Gastrocnemius medialis (tissue), 4 donors: Measurements from ENCODE around the gene METTL8. TPM values are rescaled to one million over a fixed set of nuclear protein-coding genes. Genes with fewer than 3 reads are reported as not detected.

Experiments
- ATAC-seq, 2 donors: fragments of 150-250 bp; one replicate each; pipeline ENCODE4 v1.9.1; 2016
- DNase-seq, 2 donors: peaks; one replicate each; pipeline ENCODE4 v3.0.0-alpha.2; 2019
- H3K27ac ChIP-seq, 4 donors: fragments of 200-600 bp; sonication (generic); 1 replicate in 1 of 4; 2 replicates in 3 of 4; pipeline ENCODE4 v1.5.1; 2016 to 2018; ENCODE audit warnings: mild to moderate bottlenecking in 2 of 4, moderate library complexity in 1 of 4
- H3K27me3 ChIP-seq, 3 donors: fragments of 200-600 bp; sonication (generic) in 2 of 3; 1 replicate in 1 of 3; 2 replicates in 2 of 3; pipeline versions ENCODE4 v1.5.1 to v1.6.0; 2016 to 2019; ENCODE audit warnings: mild to moderate bottlenecking in 1 of 3, moderate library complexity in 1 of 3
- H3K36me3 ChIP-seq, 2 donors: fragments of 200-600 bp; sonication (generic) in 1 of 2; one replicate each; pipeline ENCODE4 v1.5.1; 2017 to 2018
- H3K4me1 ChIP-seq, 2 donors: fragments of 200-600 bp; sonication (generic) in 1 of 2; one replicate each; pipeline ENCODE4 v1.5.1; 2016 to 2017; ENCODE audit warnings: mild to moderate bottlenecking in 2 of 2
- H3K4me3 ChIP-seq, 4 donors: fragments of 200-600 bp; sonication (generic) in 3 of 4; 1 replicate in 1 of 4; 2 replicates in 3 of 4; pipeline ENCODE4 v1.5.1; 2016 to 2019; ENCODE audit warnings: mild to moderate bottlenecking in 2 of 4
- H3K9me3 ChIP-seq, 3 donors: fragments of 200-600 bp; sonication (generic) in 2 of 3; 1 replicate in 1 of 3; 2 replicates in 2 of 3; pipeline ENCODE4 v1.5.1; 2016 to 2019
- CTCF ChIP-seq, 5 experiments: fragments of 450-650 bp in 3 of 5; fragments of 200-600 bp in 2 of 5; sonication (generic) in 2 of 5; IDR thresholded peaks in 4 of 5; conservative IDR thresholded peaks in 1 of 5; 1 replicate in 4 of 5; 2 replicates in 1 of 5; pipeline ENCODE4 v1.5.1; 2016 to 2019; ENCODE audit warnings: antibody characterized with exemption in 5 of 5, mild to moderate bottlenecking in 3 of 5, moderate library complexity in 3 of 5
- POLR2A ChIP-seq, 2 donors: fragments of 450-650 bp; IDR thresholded peaks; one replicate each; pipeline ENCODE4 v1.6.1; 2017; ENCODE audit warnings: antibody characterized with exemption in 2 of 2, mild to moderate bottlenecking in 2 of 2, moderate library complexity in 2 of 2
- in situ Hi-C, 4 donors: fragments of 200-750 bp; cut with MboI; loops; one replicate each; pipeline versions ENCODE4 v1.15.0 to v1.8.0; 2017; ENCODE audit warnings: low sequenced_read_pairs in 4 of 4
- intact Hi-C: fragments of 100-400 bp; cut with DNase I; formaldehyde crosslinking; loops from one replicate; pipeline ENCODE4 v1.15.1; 2023; ENCODE audit warnings: low total_unique reads
- total RNA-seq, 4 donors: library from RNA; depleted of rRNA; stranded (reverse); fragments of >200 nt; gene quantifications; one replicate each; pipeline versions ENCODE4 v1.1.0 to v1.2.3, GENCODE V29; 2016

Gene METTL8
- total RNA-seq, 4 donors from 2014 or later, result 10.3 to 22.0 (median 11.0) TPM

GRCh38 chr2:171432969-171433762 lies 624 bp downstream of the METTL8 start:
- ATAC-seq, result no peak
- DNase-seq, result peak in 1 of 2 donors; percentile 23
- Histone ChIP-seq H3K36me3 (peaks cover 0 to 26% of the 10 kb centered on the region in 2 donors), H3K4me3 (peak overlapping the region; percentile 75 to 96 (median 83)), H3K27me3 (no peaks in the 10 kb centered on the region), H3K4me1 (peaks cover 12 to 21% of the 10 kb centered on the region in 2 donors), H3K27ac (peak overlapping the region; percentile 90 to 99 (median 98)), H3K9me3 (no peaks in the 10 kb centered on the region)
- no peak for TF ChIP-seq CTCF (IDR thresholded peaks at IDR 0.05 in 4 of 5, conservative IDR thresholded peaks at IDR 0.05 in 1 of 5)
- no peak for TF ChIP-seq POLR2A (IDR thresholded peaks at IDR 0.05)
- intact Hi-C loops (loop anchor here (5.0 kb wide), 3 partner anchors 254 to 461 kb away; partner anchors contain the start of genes DYNC1I2 and TLK1), in situ Hi-C loops (loop anchor here in 1 of 4 donors (25.0 kb wide), 1 partner anchor 254 kb away; the partner anchor contains the start of gene DYNC1I2)

GRCh38 chr2:171432206-171432968 lies 1.4 kb downstream of the METTL8 start:
- no peaks in the 10 kb centered on the region for H3K9me3 ChIP-seq
- ATAC-seq, result no peak
- intact Hi-C loops, result loop anchor here (5.0 kb wide), 3 partner anchors 255 to 460 kb away; partner anchors contain the start of genes DYNC1I2 and TLK1
- DNase-seq, result no peak
- H3K27ac ChIP-seq, result no peak overlapping the region
- H3K36me3 ChIP-seq, result peaks cover 0 to 18% of the 10 kb centered on the region in 2 donors
- peaks cover 12 to 21% of the 10 kb centered on the region in 2 donors for H3K4me1 ChIP-seq
- in situ Hi-C loops, result loop anchor here in 1 of 4 donors (25.0 kb wide), 1 partner anchor 255 kb away; the partner anchor contains the start of gene DYNC1I2
- TF ChIP-seq CTCF (IDR thresholded peaks at IDR 0.05 in 4 of 5, conservative IDR thresholded peaks at IDR 0.05 in 1 of 5) (no peak), POLR2A (IDR thresholded peaks at IDR 0.05) (no peak)
- no peaks in the 10 kb centered on the region for H3K27me3 ChIP-seq
- H3K4me3 ChIP-seq, result no peak overlapping the region

GRCh38 chr2:171431677-171432167 lies 2.1 kb downstream of the METTL8 start:
- Histone ChIP-seq H3K27ac (no peak overlapping the region), H3K4me3 (no peak overlapping the region), H3K36me3 (peaks cover 0 to 12% of the 10 kb centered on the region in 2 donors), H3K9me3 (no peaks in the 10 kb centered on the region), H3K27me3 (no peaks in the 10 kb centered on the region), H3K4me1 (peaks cover 12 to 21% of the 10 kb centered on the region in 2 donors)
- intact Hi-C loops (loop anchor here (5.0 kb wide), 3 partner anchors 256 to 459 kb away; partner anchors contain the start of genes DYNC1I2 and TLK1), in situ Hi-C loops (loop anchor here in 1 of 4 donors (25.0 kb wide), 1 partner anchor 256 kb away; the partner anchor contains the start of gene DYNC1I2)
- ATAC-seq, result no peak
- DNase-seq, result no peak
- TF ChIP-seq POLR2A (IDR thresholded peaks at IDR 0.05) (no peak), CTCF (IDR thresholded peaks at IDR 0.05 in 4 of 5, conservative IDR thresholded peaks at IDR 0.05 in 1 of 5) (no peak)
